ENCODE results near the gene CASK.

The CASK gene, protein sequence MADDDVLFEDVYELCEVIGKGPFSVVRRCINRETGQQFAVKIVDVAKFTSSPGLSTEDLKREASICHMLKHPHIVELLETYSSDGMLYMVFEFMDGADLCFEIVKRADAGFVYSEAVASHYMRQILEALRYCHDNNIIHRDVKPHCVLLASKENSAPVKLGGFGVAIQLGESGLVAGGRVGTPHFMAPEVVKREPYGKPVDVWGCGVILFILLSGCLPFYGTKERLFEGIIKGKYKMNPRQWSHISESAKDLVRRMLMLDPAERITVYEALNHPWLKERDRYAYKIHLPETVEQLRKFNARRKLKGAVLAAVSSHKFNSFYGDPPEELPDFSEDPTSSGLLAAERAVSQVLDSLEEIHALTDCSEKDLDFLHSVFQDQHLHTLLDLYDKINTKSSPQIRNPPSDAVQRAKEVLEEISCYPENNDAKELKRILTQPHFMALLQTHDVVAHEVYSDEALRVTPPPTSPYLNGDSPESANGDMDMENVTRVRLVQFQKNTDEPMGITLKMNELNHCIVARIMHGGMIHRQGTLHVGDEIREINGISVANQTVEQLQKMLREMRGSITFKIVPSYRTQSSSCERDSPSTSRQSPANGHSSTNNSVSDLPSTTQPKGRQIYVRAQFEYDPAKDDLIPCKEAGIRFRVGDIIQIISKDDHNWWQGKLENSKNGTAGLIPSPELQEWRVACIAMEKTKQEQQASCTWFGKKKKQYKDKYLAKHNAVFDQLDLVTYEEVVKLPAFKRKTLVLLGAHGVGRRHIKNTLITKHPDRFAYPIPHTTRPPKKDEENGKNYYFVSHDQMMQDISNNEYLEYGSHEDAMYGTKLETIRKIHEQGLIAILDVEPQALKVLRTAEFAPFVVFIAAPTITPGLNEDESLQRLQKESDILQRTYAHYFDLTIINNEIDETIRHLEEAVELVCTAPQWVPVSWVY

GRCh38 chrX:41923211-41923977 is at the start of gene CASK:
TSS of gene CASK (minus strand) at chrX:41923554. CDS start at chrX:41922988, 566 bp downstream.
- TF ChIP-seq OSR1 (CRISPR knock-in tag; IDR thresholded peaks at IDR 0.05) = no peak
- no peak for TF ChIP-seq TOX (CRISPR knock-in tag; IDR thresholded peaks at IDR 0.05; ENCODE audit: borderline replicate concordance)
- TF ChIP-seq ESRRG (CRISPR knock-in tag; IDR thresholded peaks at IDR 0.05) = no peak
- TF ChIP-seq ZNF8 (CRISPR knock-in tag; IDR thresholded peaks at IDR 0.05) = no peak

GRCh38 chrX:41971346-41971745 is 48.0 kb upstream of the CASK start:
- no peak for ATAC-seq
- TF ChIP-seq CREB5 (CRISPR knock-in tag; IDR thresholded peaks at IDR 0.05; ENCODE audit: low read depth) (no peak), ESRRG (CRISPR knock-in tag; IDR thresholded peaks at IDR 0.05) (no peak), CSRNP3 (CRISPR knock-in tag; IDR thresholded peaks at IDR 0.05) (no peak), BACH2 (CRISPR knock-in tag; IDR thresholded peaks at IDR 0.05; ENCODE audit: borderline replicate concordance) (no peak), TSHZ2 (CRISPR knock-in tag; IDR thresholded peaks at IDR 0.05) (no peak), ISL1 (CRISPR knock-in tag; IDR thresholded peaks at IDR 0.05) (no peak), POU6F1 (CRISPR knock-in tag; IDR thresholded peaks at IDR 0.05; ENCODE audit: borderline replicate concordance, low read depth) (no peak), OSR1 (CRISPR knock-in tag; IDR thresholded peaks at IDR 0.05) (no peak), ZFP3 (CRISPR knock-in tag; IDR thresholded peaks at IDR 0.05) (no peak), PATZ1 (CRISPR knock-in tag; IDR thresholded peaks at IDR 0.05; ENCODE audit: borderline replicate concordance) (no peak), PPARA (CRISPR knock-in tag; IDR thresholded peaks at IDR 0.05; ENCODE audit: borderline replicate concordance) (no peak), ZNF70 (CRISPR knock-in tag; IDR thresholded peaks at IDR 0.05) (no peak), CSDC2 (CRISPR knock-in tag; IDR thresholded peaks at IDR 0.05) (no peak), SNAI2 (CRISPR knock-in tag; IDR thresholded peaks at IDR 0.05) (no peak), ZFP30 (CRISPR knock-in tag; IDR thresholded peaks at IDR 0.05) (no peak), ZC3H10 (CRISPR knock-in tag; IDR thresholded peaks at IDR 0.05) (no peak), RARB (CRISPR knock-in tag; IDR thresholded peaks at IDR 0.05) (no peak)

More at GRCh38 chrX:41923211-41923977, at the start of gene CASK:
- peak; percentile 89 for ATAC-seq

All from SK-N-SH treated with all-trans-retinoic acid at 6 μM for 48 hours (cell line).